NCI-H526 (cell line): ENCODE results near the gene ZFPM1.
"Not testable (repeated sequence)": the region's sequence is repeated elsewhere in the genome, so short reads cannot be mapped to it uniquely, and the experiment has no call there.

Experiments used
- DNase-seq, 2 experiments: peaks; one replicate each; lab custom pipeline; 2025; lab: John Stamatoyannopoulos, UW

Gene ZFPM1

GRCh38 chr16:88480829-88481228 is 27.7 kb downstream of the ZFPM1 start:
- DNase-seq = peak in 1 of 2 experiments; percentile 25

GRCh38 chr16:88481851-88482250 is 28.8 kb downstream of the ZFPM1 start:
- no peak for DNase-seq

GRCh38 chr16:88482630-88483391 is 29.7 kb downstream of the ZFPM1 start:
- DNase-seq = no peak

- DNase-seq = no peak
Observed at GRCh38 chr16:88483392-88483641, 30.2 kb downstream of the ZFPM1 start.

- peak; percentile 35 to 80 for DNase-seq
Observed at GRCh38 chr16:88484505-88485365, 31.7 kb downstream of the ZFPM1 start.

- DNase-seq = not testable (repeated sequence)
Observed at GRCh38 chr16:88485366-88485741, 32.3 kb downstream of the ZFPM1 start.

- no peak for DNase-seq
Observed at GRCh38 chr16:88486398-88487123, 33.5 kb downstream of the ZFPM1 start.

- DNase-seq = no peak
Observed at GRCh38 chr16:88487124-88487432, 34.0 kb downstream of the ZFPM1 start.

GRCh38 chr16:88487920-88488851 is 35.1 kb downstream of the ZFPM1 start:
- DNase-seq = peak; percentile 59 to 89

GRCh38 chr16:88489163-88489741 is 36.2 kb downstream of the ZFPM1 start:
- DNase-seq = peak in 1 of 2 experiments; percentile 45

- no peak for DNase-seq
Observed at GRCh38 chr16:88491001-88491559, 38.0 kb downstream of the ZFPM1 start.

- no peak for DNase-seq
Observed at GRCh38 chr16:88491560-88492310, 38.7 kb downstream of the ZFPM1 start.

- DNase-seq = no peak
Observed at GRCh38 chr16:88493879-88494278, 40.8 kb downstream of the ZFPM1 start.

- DNase-seq = no peak
Observed at GRCh38 chr16:88494335-88495154, 41.5 kb downstream of the ZFPM1 start.

GRCh38 chr16:88495268-88495772 is 42.2 kb downstream of the ZFPM1 start:
- DNase-seq = no peak

GRCh38 chr16:88497561-88498462 is 44.7 kb downstream of the ZFPM1 start:
- no peak for DNase-seq

GRCh38 chr16:88498576-88499208 is 45.6 kb downstream of the ZFPM1 start:
- no peak for DNase-seq

GRCh38 chr16:88499292-88499691 is 46.2 kb downstream of the ZFPM1 start:
- no peak for DNase-seq
